Suprapubic skin (tissue), 3 donors: Measurements from ENCODE around the gene SLC16A4.

Experiments used
- CTCF ChIP-seq, 2 donors: fragments of 200-600 bp in 1 of 2; fragments of 450-650 bp in 1 of 2; sonication (generic) in 1 of 2; IDR thresholded peaks; one replicate each; pipeline ENCODE4 v1.5.1; 2016 to 2019; ENCODE audit warnings: antibody characterized with exemption in 2 of 2, mild to moderate bottlenecking in 1 of 2, moderate library complexity in 1 of 2
- POLR2AphosphoS5 ChIP-seq, 3 donors: sonication (generic); formaldehyde crosslinking; IDR thresholded peaks; one replicate each; pipeline ENCODE4 v1.6.1; 2017; ENCODE audit warnings: antibody characterized with exemption in 3 of 3

- TF ChIP-seq CTCF (IDR thresholded peaks at IDR 0.05) (no peak), POLR2AphosphoS5 (IDR thresholded peaks at IDR 0.05) (no peak)
Measured at GRCh38 chr1:110335265-110335664, 55.6 kb downstream of the SLC16A4 start.
